ENCODE data around the gene ILF3.

ILF3 gene

GRCh38 chr19:10706990-10707389 lies 52.8 kb downstream of the ILF3 start:
- DNase-seq: no peak

GRCh38 chr19:10707440-10707839 lies 53.3 kb downstream of the ILF3 start:
- no peak for DNase-seq

- no peak for DNase-seq
These were observed 54.1 kb downstream of the ILF3 start for GRCh38 chr19:10708291-10708690.

- DNase-seq: no peak
These were observed 57.9 kb downstream of the ILF3 start for GRCh38 chr19:10712045-10712444.

GRCh38 chr19:10712754-10713153 lies 58.6 kb downstream of the ILF3 start:
- no peak for DNase-seq

GRCh38 chr19:10713317-10713716 lies 59.2 kb downstream of the ILF3 start:
- DNase-seq: no peak

GRCh38 chr19:10717054-10717355 lies 62.9 kb downstream of the ILF3 start:
- no peak for DNase-seq

GRCh38 chr19:10717356-10718204 lies 63.4 kb downstream of the ILF3 start, which contains the start of gene DNM2:
TSS of gene DNM2 (plus strand) at chr19:10718079. CDS start at chr19:10718243, 164 bp downstream.
- DNase-seq: peak; percentile 100

- peak; percentile 66 for DNase-seq
These were observed 64.4 kb downstream of the ILF3 start for GRCh38 chr19:10718205-10719196.

- DNase-seq: peak; percentile 89
These were observed 65.4 kb downstream of the ILF3 start for GRCh38 chr19:10719466-10719961.

GRCh38 chr19:10720607-10721125 lies 66.5 kb downstream of the ILF3 start:
- DNase-seq: no peak

GRCh38 chr19:10723591-10723990 lies 69.4 kb downstream of the ILF3 start:
- no peak for DNase-seq

GRCh38 chr19:10724573-10725071 lies 70.5 kb downstream of the ILF3 start:
- DNase-seq: no peak

- DNase-seq: no peak
These were observed 71.3 kb downstream of the ILF3 start for GRCh38 chr19:10725415-10725814.

GRCh38 chr19:10726268-10726667 lies 72.1 kb downstream of the ILF3 start:
- no peak for DNase-seq

GRCh38 chr19:10727685-10728201 lies 73.6 kb downstream of the ILF3 start:
- DNase-seq: no peak

GRCh38 chr19:10729411-10729810 lies 75.3 kb downstream of the ILF3 start:
- no peak for DNase-seq

- no peak for DNase-seq
These were observed 76.8 kb downstream of the ILF3 start for GRCh38 chr19:10730932-10731331.

- DNase-seq: no peak
These were observed 81.6 kb downstream of the ILF3 start for GRCh38 chr19:10735741-10736140.

- DNase-seq: no peak
These were observed 82.0 kb downstream of the ILF3 start for GRCh38 chr19:10736189-10736588.

- no peak for DNase-seq
These were observed 82.9 kb downstream of the ILF3 start for GRCh38 chr19:10736916-10737551.

- no peak for DNase-seq
These were observed 83.6 kb downstream of the ILF3 start for GRCh38 chr19:10737722-10738121.

All from hematopoietic multipotent progenitor cell treated with erythropoietin and hydrocortisone succinate and interleukin-3 and kit ligand, for 4 days (in vitro differentiated cells).